ENCODE results near the gene KCNB1.

GRCh38 chr20:49397525-49397924 is 84.9 kb downstream of the KCNB1 start:
- TF ChIP-seq, protein P1, sequence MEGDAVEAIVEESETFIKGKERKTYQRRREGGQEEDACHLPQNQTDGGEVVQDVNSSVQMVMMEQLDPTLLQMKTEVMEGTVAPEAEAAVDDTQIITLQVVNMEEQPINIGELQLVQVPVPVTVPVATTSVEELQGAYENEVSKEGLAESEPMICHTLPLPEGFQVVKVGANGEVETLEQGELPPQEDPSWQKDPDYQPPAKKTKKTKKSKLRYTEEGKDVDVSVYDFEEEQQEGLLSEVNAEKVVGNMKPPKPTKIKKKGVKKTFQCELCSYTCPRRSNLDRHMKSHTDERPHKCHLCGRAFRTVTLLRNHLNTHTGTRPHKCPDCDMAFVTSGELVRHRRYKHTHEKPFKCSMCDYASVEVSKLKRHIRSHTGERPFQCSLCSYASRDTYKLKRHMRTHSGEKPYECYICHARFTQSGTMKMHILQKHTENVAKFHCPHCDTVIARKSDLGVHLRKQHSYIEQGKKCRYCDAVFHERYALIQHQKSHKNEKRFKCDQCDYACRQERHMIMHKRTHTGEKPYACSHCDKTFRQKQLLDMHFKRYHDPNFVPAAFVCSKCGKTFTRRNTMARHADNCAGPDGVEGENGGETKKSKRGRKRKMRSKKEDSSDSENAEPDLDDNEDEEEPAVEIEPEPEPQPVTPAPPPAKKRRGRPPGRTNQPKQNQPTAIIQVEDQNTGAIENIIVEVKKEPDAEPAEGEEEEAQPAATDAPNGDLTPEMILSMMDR (IDR thresholded peaks at IDR 0.05; ENCODE audit: low read depth, low read length, poor library complexity, severe bottlenecking): no peak
- no peak for TF ChIP-seq EZH2phosphoT487 (IDR thresholded peaks at IDR 0.05; ENCODE audit: borderline replicate concordance, low read length)

All from DOHH2 (cell line).